GM18867 (cell line): ENCODE data around the gene MTRF1.
"Not testable (repeated sequence)": the region's sequence is repeated elsewhere in the genome, so short reads cannot be mapped to it uniquely, and the experiment has no call there.

Experiments
- ATAC-seq: cut with Tn5 transposase; IDR thresholded peaks from one replicate; pipeline ENCODE4 v1.9.1; 2021; ENCODE audit warnings: mild to moderate bottlenecking, moderate library complexity; ENCODE audit not compliant: unreplicated experiment

The MTRF1 gene

DNA sequence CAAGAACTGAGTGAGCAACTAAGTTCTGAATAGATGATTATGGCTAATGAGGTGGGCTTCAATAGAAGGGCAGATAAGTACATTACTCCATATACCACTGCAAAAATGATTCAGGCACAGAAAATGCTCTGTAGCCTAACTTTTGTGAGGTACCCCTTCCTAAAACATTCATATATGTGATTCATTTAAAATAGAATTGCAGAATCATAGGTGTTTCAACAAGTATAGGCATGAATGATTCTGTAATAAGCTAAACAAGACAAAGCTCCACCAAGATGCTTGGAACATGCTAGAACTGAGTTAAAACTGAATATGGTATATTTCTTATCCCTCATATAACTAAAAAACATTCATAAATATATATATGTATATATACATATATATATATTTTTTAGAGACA is 81.1 kb downstream of the MTRF1 start:
- ATAC-seq: no peak

GRCh38 chr13:41179593-41180250 is 83.7 kb downstream of the MTRF1 start:
- ATAC-seq: no peak

- no peak for ATAC-seq
These were observed 85.3 kb downstream of the MTRF1 start for GRCh38 chr13:41178040-41178439.

DNA sequence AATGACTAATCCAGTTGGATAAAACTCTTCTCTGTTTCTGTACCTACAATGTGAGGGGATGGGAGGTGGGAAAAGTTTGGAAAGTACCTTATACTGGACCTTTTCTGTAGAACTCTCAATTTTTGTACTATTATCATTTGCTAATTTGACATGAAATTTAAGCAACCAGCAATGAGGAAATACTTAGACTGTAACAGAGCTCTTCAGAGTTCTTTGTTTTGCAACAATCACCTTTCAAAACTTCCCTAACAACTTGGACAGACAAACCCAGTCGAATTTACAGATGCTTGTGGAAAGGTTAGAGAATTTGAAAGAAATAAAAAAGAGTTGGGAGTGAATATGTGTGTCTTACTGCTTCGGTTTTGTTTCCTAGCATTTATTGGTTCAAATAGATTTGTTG is 85.8 kb downstream of the MTRF1 start:
- no peak for ATAC-seq

GRCh38 chr13:41175576-41175975 is 87.8 kb downstream of the MTRF1 start:
- ATAC-seq: not testable (repeated sequence)
